Endometrium (tissue), 2 donors: ENCODE data around the gene CRIP1.
A peak's percentile ranks its signal among the peaks of the same experiment; 100 is the strongest.

Source experiments
- FAIRE-seq: peaks from 2 replicates; lab custom pipeline; 2012; peaks lifted over from hg19 to GRCh38; lab: Jason Lieb, UNC
- donor health status: control.
- donor health status: control.

Gene CRIP1

DNA sequence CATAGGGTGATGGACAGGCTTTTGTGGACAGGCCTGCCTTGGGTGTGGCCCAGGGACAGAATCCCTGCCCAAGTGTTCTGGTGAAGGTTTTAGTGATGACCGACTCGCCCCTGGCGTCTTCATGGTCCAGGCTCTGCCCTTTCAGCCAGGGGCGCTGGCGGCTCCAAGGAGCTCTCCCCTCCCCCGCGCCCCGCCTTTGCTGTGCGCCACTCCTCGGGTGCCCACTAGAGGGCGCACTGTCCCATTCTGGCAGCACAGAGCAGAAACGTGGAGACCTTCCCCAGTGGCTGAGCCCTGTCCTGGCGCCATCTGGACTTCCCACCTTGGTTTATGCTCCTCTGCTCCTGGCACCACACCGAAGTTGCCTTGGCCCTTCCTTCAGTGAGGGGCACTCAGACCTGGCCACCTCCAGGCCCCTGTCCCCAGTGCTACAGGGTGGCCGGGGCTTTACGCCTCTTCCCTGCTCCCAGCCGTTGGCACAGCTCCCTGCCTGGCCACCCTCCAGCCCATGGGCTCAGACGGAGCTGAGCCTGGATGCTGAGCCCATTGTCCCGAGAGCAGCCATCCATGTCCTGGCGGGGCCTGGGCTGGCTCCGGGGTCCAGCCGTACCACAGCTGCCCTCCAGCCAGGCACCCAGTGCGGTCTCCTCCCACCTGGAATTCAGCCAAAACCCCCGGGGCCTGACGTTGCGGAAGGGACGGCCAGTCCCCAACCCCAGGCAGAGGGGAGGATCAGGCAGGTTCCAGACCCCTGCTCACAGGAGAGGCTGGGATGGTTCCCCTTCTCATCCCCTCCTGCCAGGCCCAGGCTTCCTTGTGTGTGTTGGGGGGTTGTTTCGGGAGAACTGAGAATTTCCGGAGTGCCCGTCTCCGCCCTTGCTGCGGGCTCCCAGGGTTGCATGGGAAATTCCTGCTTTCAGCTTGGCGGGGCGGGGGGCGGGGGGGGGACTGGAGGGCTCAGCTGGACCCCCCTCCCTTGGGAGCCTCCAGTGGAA is 5.6 kb upstream of the CRIP1 start:
- FAIRE-seq, result peak; percentile 76

DNA sequence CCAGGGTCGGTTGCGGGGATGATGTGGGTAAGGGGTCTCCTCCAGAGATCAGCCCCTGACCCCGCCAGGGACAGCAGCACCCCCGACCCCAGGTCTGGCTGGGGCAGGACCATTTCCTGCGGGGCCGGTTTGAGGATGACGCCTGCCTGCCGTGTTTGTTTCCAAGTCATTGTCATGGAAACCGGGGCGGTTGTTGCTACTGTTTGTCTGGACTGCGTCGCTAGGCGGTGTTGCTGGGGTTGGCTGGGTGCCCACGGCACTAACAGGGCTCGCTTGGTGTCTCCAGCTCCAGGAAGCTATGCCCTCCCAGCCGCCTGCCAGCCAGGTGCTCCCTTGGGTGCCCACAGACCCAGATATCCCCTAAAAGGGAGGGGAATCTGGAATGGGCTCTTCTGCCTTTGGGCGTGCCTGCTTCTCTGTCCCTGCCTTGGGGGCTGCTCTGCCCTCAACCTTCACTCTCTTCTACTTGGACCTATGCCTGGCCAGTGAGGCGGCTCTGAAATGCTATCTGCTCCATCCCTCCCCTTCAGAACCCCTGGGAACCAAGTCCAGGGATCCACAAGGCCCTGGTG is 4.7 kb upstream of the CRIP1 start:
- peak; percentile 68 for FAIRE-seq

DNA sequence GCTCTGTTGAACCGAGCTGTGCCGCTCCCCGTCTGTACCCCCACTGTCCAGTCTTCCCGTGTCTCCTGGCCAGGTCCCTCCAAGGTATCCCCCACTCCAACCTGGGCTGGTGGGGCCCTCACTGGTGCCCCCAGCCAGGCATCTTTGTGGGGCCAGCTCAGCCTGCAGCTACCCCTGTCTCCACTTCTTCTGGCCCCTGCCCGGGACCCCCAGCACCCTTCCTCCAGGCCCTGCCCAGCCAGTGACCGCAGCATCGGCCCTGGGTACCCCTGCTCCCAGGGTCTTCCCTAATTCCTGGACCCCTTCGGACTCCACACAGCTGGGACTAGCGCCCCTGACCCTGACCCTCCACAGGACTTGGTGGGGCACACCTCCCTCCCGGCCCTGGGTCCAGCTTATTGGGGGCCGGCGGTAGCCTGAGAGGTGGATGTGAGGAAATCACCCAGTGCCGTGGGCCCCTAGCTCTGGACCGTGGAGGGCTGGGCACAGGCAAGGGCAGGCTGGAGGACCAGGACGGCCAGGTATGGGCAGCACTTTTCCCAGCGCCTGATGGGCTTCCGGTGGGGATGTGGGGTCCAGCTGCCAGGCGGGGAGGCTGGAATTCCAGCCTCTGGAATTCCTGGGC is 4.1 kb upstream of the CRIP1 start:
- no peak for FAIRE-seq

DNA sequence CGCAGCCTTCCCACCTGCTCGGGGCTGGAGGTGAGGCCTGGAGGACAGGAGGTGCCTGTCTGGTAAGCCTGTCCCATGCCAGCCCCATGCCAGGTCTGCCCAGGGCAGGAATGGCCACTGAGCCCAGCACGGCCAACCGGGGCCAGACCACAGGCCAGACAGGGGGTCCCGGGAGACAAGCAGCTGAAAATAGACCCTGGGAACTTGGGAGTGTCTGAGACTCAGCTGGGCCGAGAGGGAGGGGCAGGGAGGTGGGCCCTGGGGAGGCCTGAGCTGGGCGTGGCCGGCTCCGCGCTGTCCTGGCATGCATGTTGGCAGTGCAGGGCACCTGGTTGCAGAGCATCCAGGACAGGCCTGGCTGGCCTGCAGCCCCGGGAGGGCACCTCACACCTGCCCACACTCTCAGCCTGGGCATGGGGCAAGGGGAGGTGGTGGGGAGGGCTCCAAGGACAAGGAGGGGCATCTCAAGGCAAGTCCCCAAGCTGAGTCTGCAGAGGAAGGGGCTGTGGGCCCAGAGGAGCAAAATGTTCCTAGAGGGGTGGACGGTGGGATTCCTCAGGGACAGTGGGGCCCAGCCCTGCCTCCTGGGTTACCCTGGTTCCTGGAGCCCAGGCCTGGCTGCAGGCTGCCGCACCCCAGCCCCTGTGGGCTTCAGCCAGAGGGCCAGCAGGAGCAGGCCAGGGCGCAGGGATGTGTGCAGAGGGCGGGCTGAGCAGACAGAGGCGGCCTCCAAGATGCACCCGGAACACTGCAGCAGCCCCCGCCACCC is 3.2 kb upstream of the CRIP1 start:
- no peak for FAIRE-seq

DNA sequence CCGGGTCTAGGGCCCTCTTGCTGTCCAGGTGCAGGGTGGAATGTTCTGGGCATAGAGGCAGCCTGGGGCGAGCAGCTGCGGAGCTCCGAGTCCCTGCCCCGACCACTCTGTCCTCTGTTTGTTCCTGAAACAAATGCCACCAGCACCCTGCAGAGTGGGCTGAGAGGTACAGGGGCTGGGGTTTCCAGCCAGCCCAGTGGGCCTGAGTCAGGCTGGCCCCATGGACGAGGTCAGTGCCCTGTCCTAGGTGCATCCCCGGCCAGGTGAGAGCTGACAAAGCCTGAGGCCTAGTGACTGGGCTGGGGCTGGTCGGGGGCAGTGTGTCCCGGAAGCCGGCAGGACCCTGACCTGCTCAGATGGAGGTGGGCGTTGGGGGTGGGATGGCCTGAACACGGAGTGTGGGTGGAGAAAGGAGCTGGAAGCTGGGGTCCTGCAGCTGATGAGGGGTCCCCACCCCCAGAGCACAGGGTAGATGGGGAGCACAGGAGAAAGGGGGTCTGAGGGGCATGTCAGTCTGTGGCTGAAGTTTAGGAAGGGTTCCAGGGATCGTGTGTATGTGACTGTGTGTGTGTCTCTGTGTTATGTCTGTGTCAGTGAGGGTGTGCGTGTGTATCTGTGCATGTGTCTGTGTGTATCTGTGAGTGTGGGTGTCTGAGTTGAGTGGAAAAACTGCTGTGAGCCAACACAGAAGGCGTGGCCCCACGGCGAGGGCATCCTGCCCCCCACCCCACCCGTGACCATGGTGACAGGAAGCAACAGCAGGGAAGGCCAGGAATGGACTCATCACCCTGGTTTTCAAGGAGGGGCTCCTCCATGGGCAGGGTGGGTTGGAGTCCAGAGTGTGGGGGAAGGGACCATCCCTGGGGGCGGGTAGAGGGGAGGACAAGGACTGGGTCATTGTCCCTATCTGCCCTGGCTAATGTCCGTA is 2.4 kb upstream of the CRIP1 start:
- FAIRE-seq, result no peak

DNA sequence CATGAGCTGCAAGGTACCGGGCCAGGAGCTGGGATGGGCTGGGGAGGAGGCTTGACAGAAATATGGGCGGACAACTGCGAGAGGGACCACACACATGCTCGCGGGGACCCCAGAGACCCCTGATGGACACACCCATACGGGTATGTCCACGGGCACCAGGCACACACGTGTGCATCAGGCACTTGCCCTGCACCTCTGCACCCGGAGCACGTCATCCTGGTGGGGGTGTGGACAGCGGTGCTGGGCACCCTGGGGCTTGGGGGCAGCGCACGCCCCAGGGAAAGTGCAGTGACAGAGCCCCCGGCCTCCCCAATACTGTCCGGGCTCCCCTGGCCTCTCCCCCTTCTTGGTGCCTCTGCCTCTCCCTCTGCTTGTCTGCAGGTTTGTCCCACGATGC is 1.7 kb upstream of the CRIP1 start:
- FAIRE-seq, result no peak

DNA sequence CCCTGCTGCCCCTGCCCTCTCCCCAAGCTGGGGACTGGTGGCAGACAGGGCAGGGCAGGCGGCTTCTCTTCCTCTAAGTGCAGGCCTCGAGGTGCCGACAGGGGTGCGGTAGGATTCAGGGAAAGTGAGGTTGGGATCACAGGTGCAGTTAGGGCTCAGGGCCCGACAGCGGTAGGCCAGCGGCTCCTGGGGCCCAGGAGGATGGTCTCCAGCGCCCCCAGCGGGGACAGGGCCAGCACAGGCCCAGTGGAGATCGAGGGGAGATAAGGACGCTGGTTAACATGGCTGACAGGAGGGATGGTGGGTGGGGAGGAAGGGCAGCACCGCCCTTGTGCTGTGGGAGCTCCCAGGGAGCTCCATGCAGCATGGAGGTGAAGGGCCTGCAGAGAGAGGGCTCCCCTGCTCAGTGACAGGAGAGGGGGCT is 935 bp upstream of the CRIP1 start:
- no peak for FAIRE-seq

DNA sequence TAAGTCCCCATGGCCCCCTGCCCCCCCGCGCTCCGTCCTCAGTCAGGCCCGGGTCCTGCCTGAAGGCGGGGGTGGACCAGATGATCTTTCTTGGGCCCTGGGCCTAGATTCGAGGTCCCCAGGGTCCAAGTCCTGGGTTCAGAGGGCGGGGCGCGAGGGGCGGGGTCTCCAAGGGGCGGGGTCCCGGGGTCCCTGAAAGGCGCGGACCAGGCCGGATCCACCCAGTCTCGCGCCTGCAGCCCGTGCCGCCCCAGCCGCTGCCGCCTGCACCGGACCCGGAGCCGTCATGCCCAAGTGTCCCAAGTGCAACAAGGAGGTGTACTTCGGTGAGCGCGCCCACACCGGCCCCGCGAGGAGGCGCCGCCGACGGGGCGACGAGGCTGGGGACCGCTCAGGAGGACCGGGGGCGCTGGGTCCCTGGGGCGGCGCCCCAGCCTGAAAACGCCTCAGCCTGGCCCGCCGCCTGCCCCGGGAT is 325 bp downstream of the CRIP1 start:
- FAIRE-seq, result no peak

DNA sequence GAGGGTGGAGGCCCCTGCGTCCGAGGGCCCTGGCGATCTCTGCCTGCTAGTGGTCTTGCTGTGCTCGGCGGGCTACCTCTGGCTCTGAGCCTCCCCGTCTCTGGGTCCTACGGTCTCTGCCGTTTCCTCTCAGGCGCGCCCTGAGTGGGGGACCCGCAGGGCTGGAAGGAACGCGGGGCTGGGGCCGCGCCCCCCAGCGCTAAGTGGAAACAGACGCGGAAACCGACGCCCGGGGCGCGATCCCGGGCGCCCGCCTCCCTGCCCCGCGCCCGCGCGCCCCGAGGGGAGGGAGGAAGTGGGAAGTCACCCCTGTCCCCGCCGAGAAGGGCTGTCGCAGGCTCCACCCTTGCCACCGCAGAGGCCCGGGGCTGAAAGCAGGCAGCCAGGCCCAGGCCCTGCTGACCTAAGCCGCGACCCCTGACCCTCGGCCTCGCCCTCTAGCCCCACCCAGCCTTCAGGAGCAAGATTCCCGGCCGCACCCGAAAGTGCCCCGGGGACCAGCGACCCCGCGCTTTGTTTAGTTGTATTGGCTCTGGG is 831 bp downstream of the CRIP1 start:
- no peak for FAIRE-seq

DNA sequence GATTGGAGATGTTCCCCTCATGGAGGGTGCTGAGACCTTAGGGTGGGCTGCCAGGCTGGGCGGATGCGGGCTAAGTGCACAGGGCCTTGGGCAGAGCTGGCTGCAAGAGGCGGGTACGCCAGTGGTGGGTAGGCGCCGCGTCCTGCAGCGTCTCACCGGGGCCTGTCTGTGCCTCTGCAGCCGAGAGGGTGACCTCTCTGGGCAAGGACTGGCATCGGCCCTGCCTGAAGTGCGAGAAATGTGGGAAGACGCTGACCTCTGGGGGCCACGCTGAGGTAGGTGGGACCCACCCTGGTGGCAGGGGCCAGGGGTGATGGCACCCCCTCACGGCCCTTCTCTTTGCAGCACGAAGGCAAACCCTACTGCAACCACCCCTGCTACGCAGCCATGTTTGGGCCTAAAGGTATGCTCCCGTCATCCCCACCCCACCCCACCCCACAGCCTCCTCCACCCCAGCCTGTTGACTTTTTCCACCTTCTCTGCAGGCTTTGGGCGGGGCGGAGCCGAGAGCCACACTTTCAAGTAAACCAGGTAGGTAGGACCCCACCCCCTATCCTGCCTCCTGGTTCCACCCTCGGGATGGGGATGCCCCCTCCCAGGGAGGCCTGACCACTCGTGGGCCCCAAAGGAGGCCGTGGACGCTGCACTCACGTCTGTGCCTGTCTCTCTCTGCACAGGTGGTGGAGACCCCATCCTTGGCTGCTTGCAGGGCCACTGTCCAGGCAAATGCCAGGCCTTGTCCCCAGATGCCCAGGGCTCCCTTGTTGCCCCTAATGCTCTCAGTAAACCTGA is 1.5 kb downstream of the CRIP1 start:
- FAIRE-seq, result no peak

DNA sequence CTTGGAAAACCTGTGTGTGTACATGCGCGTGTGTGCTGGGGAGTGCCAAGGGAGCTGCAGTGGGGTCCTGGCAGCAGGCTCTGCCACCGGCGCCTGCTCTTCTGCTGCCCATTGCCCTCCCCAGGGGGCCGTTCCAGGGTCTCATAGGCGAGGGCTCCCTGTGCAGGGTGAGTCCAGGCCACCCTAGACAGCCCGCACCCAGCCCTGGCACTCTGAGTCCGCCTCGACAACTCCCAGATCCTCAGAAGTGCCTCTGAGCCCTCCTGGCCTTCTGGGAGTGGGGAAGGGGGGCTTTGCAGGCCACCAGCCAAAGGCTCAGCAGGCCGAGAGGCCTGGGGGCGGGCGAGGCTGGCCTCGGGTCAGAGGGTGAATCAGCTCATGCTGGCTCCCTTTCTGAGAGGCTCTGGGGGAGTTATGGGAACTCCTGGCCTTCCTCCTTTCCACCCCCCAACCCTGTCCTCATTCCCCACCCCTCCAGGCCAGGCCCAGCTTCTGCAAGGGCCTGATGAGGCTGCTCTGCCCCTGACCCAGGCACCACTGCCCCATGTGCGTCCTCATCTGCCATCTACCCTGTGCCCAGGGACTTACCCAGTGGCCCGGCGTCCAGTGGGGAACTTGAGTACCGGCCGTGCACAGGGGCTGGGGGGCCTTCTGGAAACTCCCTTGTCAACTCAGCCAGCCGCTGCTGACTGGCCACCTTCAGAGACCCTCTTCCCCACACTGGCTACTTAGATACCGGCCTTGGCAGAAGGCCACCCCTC is 2.3 kb downstream of the CRIP1 start:
- no peak for FAIRE-seq

DNA sequence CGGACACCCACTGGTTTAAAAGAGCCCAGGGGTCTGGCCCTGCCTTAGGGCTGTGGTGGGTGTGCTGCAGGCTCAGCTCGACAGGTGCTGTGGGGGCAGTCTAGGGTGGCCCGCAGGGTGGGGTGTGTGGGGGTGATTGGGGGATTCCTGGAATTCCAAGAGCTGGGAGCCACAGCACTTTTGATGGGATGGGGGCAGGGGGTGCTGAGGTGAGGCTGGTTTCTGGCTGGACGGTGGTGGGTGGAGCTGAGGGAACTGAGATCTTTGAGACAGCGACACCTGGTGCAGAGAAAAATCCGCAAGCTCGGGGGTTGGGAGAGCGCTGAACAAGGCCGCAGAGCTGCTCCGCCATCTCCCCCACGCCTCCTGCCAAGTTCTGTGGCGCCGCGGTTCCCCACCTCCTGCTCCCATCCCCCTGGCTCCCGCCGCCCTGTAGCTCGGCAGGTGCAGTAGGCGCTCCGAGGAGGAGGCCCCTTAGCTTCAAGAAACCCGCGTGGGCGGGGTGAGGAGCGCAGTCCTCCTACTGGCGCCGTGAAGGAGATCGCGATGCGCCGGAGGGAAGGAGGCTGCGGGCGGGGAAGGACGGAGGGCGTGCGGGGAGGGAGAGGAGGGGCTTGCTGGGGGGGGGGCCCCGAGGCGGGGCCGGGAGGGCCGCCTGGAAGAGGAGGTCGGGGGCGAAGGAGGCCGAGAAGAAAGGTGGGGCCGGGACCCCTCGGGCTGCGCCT is 3.0 kb downstream of the CRIP1 start:
- FAIRE-seq, result no peak

DNA sequence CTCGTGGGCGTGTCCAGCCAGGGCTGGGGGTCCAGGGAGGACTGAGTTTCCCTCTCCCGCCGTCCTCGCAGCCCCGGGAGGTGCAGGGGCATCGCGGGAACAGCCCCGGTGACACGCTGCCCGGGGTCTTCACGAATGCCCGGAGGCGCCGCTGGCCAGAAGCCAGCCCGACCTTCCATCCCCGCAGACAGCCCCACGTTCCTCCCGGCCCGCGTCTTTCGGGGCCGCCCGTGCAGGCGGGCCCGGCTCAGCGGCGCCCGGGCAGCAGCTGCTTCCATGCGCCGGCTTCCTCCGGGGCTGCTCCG is 3.5 kb downstream of the CRIP1 start:
- no peak for FAIRE-seq

DNA sequence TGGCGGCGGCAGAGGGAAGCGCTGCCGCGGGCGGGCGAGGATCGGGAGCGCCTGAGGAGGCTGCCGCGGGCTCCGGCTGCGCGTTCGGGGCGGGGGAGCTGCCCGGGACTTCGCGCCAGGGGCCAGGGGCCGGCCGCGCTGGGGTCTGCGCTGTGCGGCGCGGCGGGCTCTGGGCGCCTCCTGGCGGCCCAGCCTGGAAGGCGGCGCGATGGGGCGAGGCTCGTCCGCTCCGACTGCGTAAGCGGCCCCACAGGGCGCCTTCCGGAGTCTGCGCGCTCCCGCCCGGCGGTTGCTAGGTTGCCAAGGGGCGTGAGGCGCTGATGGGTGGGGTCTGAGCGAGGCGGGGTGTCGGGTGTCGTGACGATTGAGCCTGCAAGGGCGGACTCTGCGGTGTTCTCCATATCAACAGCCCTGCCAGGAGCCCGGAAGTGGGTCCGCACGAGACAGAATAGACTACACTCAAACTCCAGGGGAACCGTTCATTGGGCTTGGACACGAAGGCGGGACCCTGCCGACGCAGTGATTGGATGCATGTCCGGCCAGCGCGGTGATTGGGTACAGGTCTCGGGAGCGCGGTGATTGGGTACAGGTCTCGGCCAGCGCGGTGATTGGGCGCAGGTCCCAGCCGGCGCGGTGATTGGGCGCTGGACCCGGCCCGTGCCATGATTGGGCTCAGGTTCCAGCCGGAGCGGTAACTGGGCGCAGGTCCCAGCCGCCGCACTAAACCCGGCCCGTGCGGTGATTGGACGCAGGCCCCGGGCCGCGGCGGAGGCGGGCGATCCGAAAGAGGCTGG is 4.1 kb downstream of the CRIP1 start, which contains the start of gene TEDC1:
TSS of gene TEDC1 (plus strand) at position 675 of the 794 bp plus-strand sequence. CDS start 130 bp downstream, outside the sequence.
- peak; percentile 100 for FAIRE-seq

DNA sequence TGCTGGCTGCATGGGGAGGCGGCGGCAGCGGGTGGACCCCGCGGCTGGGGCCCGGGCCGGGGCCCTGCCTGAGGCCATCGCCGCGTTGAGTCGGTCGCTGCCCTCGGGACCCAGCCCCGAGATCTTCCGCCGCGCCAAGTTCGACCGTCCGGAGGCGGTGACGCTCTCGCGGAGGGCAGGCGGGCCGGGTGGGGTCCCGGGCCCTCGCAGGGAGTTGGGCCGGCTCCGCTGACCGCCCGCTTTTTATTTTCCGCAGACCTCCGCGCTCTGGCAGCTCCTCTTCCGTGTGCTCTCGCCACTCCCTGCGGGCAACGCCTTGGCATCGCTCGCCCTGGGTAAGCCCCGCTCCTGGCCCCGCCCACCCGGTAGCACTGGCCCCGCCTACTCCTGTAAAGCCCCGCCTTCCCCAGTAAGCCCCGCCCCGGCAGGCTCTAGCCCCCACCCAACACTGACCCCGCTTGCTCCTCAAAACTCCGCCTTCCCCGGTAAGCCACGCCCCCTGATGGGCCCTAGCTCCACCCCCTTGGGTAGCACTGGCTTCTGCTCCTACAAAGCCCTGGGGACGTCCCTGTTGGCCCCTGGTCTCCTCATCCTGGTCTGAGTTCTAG is 4.8 kb downstream of the CRIP1 start:
- no peak for FAIRE-seq

DNA sequence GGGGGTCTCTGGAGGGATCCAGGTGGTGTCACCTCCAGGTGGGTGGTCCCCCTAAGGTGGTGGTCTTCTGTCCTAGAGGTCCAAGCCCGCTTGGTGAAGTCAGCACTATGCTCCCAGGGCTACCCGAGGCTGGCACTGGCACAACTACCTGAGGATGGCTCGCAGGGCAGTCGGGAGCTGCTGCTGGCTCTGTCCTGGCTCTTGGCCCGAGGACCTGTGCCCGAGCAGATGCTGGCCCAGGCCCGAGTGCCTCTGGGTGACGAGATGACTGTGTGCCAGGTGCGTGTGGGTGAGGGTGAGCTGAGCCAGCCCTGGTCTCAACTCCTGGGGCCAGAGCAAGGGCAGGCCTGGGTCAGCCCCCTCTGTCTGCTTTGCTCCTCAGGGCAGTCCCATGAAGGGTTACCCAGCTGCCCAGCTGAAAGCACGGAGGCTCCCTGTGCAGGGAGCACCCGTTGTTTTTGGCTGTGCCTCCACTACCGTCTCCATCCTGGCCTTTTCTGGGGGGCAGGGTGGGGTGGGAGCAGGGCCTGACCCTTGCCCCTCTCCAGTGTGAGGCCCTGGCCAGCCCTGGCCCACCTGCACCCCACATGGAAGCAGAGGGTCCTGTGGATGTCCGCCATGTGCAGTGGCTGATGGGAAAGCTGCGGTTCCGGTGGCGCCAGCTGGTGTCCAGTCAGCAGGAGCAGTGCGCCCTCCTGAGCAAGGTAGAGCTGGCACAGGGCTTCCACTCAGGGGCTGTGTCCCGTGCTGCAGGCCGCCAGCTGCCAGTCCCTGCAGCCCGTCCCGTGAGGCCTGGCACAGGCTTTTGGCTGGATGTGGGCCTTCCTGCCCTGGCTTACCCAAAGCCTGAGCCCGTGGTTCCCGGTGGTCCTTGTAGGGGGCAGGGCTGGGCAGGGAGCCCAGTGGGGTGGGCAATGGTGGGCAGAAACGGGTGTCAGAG is 5.6 kb downstream of the CRIP1 start:
- no peak for FAIRE-seq
